HepG2 (cell line): Measurements from ENCODE around the gene ANKRD11. TPM values are rescaled to one million over a fixed set of nuclear protein-coding genes. Genes with fewer than 3 reads are reported as not detected.

Source experiments
- ATAC-seq: fragments of 200-7000 bp; cut with Tn5 transposase; 3 replicates; pipeline ENCODE4 v1.9.1; 2020; ENCODE audit warnings: mild to moderate bottlenecking, moderate library complexity
- BruUV-seq: library from RNA; stranded (reverse); fragments of 400-500 nt; replicated peaks from 2 replicates; lab custom pipeline; 2021; lab: Mats Ljungman, UMichigan
- CTCF ChIA-PET: fragments of 300-600 bp; formaldehyde crosslinking; extraction: SDS; loops from one replicate; lab custom pipeline; 2021; ENCODE audit warnings: low total read pairs, inconsistent platforms, low intra/inter-chr PET ratio; lab: Yijun Ruan, JAX
- POLR2A ChIA-PET: fragments of 350-600 bp; sonication (Branson Sonifier 250); formaldehyde crosslinking; loops from one replicate; lab custom pipeline; 2020; ENCODE audit warnings: antibody characterized with exemption, inconsistent platforms; lab: Yijun Ruan, JAX
- DNase-seq: peaks from one replicate; pipeline ENCODE4 v3.0.0-alpha.2; 2015; ENCODE audit warnings: low spot score
- FAIRE-seq: peaks from 3 replicates; lab custom pipeline; 2011; peaks lifted over from hg19 to GRCh38; lab: Jason Lieb, UNC
- H2AFZ ChIP-seq: one replicate; pipeline ENCODE4 v1.6.1; 2011; ENCODE audit warnings: low read length, inconsistent platforms
- H3K27ac ChIP-seq: fragments of 300-600 bp; 3 replicates; pipeline ENCODE4 v1.8.0; 2011; ENCODE audit warnings: mixed run types, mild to moderate bottlenecking, mixed read lengths, low read length, inconsistent platforms; ENCODE audit not compliant: insufficient read depth; ENCODE audit errors: extremely low read length
- H3K27me3 ChIP-seq, 2 experiments: fragments of 200-600 bp in 1 of 2; 2 replicates in 1 of 2; 3 replicates in 1 of 2; pipeline versions ENCODE4 v1.6.0 to v1.8.0; 2011; ENCODE audit warnings: low read length in 2 of 2, mild to moderate bottlenecking in 2 of 2, moderate library complexity in 2 of 2, inconsistent platforms in 1 of 2; ENCODE audit not compliant: insufficient read depth in 2 of 2, control insufficient read depth in 1 of 2
- H3K36me3 ChIP-seq, 2 experiments: fragments of 200-600 bp in 1 of 2; replicated peaks in 1 of 2; 2 replicates in 1 of 2; 3 replicates in 1 of 2; pipeline versions ENCODE4 v1.5.1 to v1.8.0; 2011; ENCODE audit warnings: low read length in 2 of 2, inconsistent platforms in 1 of 2; ENCODE audit not compliant: insufficient read depth in 2 of 2, control insufficient read depth in 1 of 2
- H3K4me1 ChIP-seq: 2 replicates; pipeline ENCODE4 v1.5.1; 2012; ENCODE audit warnings: low read length, inconsistent platforms; ENCODE audit not compliant: insufficient read depth
- H3K4me2 ChIP-seq: 2 replicates; pipeline ENCODE4 v1.6.0; 2011; ENCODE audit warnings: low read depth, low read length, inconsistent platforms
- H3K4me3 ChIP-seq, 3 experiments: fragments of 200-600 bp in 1 of 3; sonication (generic), shearing (Covaris generic) in 1 of 3; replicated peaks in 1 of 3; 2 replicates each; pipeline ENCODE4 v1.5.1; 2011 to 2016; ENCODE audit warnings: low read length in 3 of 3, inconsistent platforms in 2 of 3, low read depth in 2 of 3, mild to moderate bottlenecking in 2 of 3, control low read depth in 1 of 3, mixed read lengths in 1 of 3; ENCODE audit not compliant: insufficient read depth in 1 of 3
- H3K79me2 ChIP-seq: one replicate; pipeline ENCODE4 v1.6.1; 2011; ENCODE audit warnings: low read length, inconsistent platforms; ENCODE audit not compliant: insufficient read depth
- H3K9ac ChIP-seq: 2 replicates; pipeline ENCODE4 v1.6.0; 2011; ENCODE audit warnings: mild to moderate bottlenecking, low read depth, low read length, inconsistent platforms; ENCODE audit not compliant: insufficient read depth
- H3K9me3 ChIP-seq: 2 replicates; pipeline ENCODE4 v1.5.1; 2012; ENCODE audit warnings: mild to moderate bottlenecking, low read length
- H4K20me1 ChIP-seq: 2 replicates; pipeline ENCODE4 v1.6.0; 2011; ENCODE audit warnings: inconsistent platforms, mild to moderate bottlenecking, low read length, moderate library complexity; ENCODE audit not compliant: insufficient read depth
- AKNA ChIP-seq: sonication (generic); formaldehyde crosslinking; IDR thresholded peaks from 2 replicates; pipeline ENCODE4 v1.4.0; 2020; ENCODE audit warnings: missing genetic modification reagents, borderline replicate concordance
- CEBPB ChIP-seq: IDR thresholded peaks from 2 replicates; pipeline ENCODE4 v1.6.1; 2011; ENCODE audit warnings: low read depth, low read length, improper control_type of control experiment, borderline replicate concordance
- CEBPG ChIP-seq: IDR thresholded peaks from 2 replicates; pipeline ENCODE4 v1.6.1; 2016
- FOSL1 ChIP-seq: sonication (generic); formaldehyde crosslinking; IDR thresholded peaks from 2 replicates; pipeline ENCODE4 v1.9.0; 2021; ENCODE audit warnings: missing genetic modification reagents, borderline replicate concordance
- FOSL2 ChIP-seq: sonication (generic); formaldehyde crosslinking; IDR thresholded peaks from 2 replicates; pipeline ENCODE4 v1.4.0; 2020; ENCODE audit warnings: missing genetic modification reagents
- MIER3 ChIP-seq: IDR thresholded peaks from 2 replicates; pipeline ENCODE4 v1.6.1; 2016; ENCODE audit warnings: missing compliant biosample characterization, borderline replicate concordance
- NR2F1 ChIP-seq, 2 experiments: fragments of 450-650 bp in 1 of 2; formaldehyde crosslinking in 1 of 2; IDR thresholded peaks; 2 replicates each; pipeline versions ENCODE4 v1.5.0 to v1.6.1; 2016 to 2020; ENCODE audit warnings: mild to moderate bottlenecking in 1 of 2, missing compliant biosample characterization in 1 of 2, missing genetic modification reagents in 1 of 2, moderate library complexity in 1 of 2
- RBM22 ChIP-seq: fragments of 200-400 bp; formaldehyde crosslinking; optimal IDR thresholded peaks from 2 replicates; pipeline ENCODE3; 2017; ENCODE audit warnings: mild to moderate bottlenecking, low read length, moderate library complexity
- TAF1 ChIP-seq: sonication (generic); formaldehyde crosslinking; IDR thresholded peaks from 2 replicates; pipeline ENCODE4 v1.4.0; 2020; ENCODE audit warnings: missing genetic modification reagents
- ZNF343 ChIP-seq: sonication (generic); formaldehyde crosslinking; IDR thresholded peaks from 2 replicates; pipeline ENCODE4 v1.4.0; 2020; ENCODE audit warnings: mild to moderate bottlenecking, missing genetic modification reagents
- ZNF770 ChIP-seq: sonication (generic); formaldehyde crosslinking; IDR thresholded peaks from 2 replicates; pipeline ENCODE4 v1.5.0; 2020; ENCODE audit warnings: mild to moderate bottlenecking, missing genetic modification reagents
- WGBS: methylation state at CpG from one replicate; pipeline ENCODE4 v1.1.6; 2017; ENCODE audit warnings: low lambda C conversion rate; 5-methylcytosine and 5-hydroxymethylcytosine counted together
- in situ Hi-C: cut with HindIII; loops from 2 replicates; pipeline ENCODE4 v1.10.0; 2017; ENCODE audit warnings: low pct_unique_long_range_greater_than_20kb; ENCODE audit not compliant: extremely low pct_ligation_motif_present
- intact Hi-C: fragments of 100-400 bp; cut with micrococcal nuclease; formaldehyde crosslinking; loops from one replicate; pipeline ENCODE4 v1.10.0; 2022; ENCODE audit not compliant: unreplicated experiment
- polyA plus RNA-seq, 8 experiments: library from polyadenylated mRNA; depleted of rRNA in 3 of 8; stranded (reverse) in 7 of 8; unstranded in 1 of 8; fragments of >200 nt; fragmentation: Illumina TruSeq in 4 of 8; extraction: Trizol in 4 of 8; gene quantifications; 2 replicates each; pipeline versions ENCODE4 v1.2.1 to v1.2.3, GENCODE V29; 2011 to 2016; ENCODE audit warnings: low read depth in 4 of 8, missing spikeins in 1 of 8, mixed read lengths in 1 of 8; ENCODE audit not compliant: insufficient read depth in 1 of 8
- total RNA-seq, 5 experiments: library from RNA; depleted of rRNA; stranded (reverse); fragments of >200 nt; fragmentation: Illumina TruSeq; extraction: Trizol; gene quantifications; 2 replicates each; pipeline ENCODE4 v1.2.3, GENCODE V29; 2016; ENCODE audit warnings: low read depth in 1 of 5
- TF ChIP-seq, protein P1 (sequence below), 2 experiments: fragments of 450-650 bp in 1 of 2; sonication (generic) in 1 of 2; formaldehyde crosslinking; IDR thresholded peaks; 2 replicates each; pipeline versions ENCODE4 v1.5.0 to v1.8.0; 2020 to 2022; ENCODE audit warnings: mild to moderate bottlenecking in 1 of 2, missing genetic modification reagents in 1 of 2

Gene ANKRD11
- total and polyA plus RNA-seq, 2 of the 13 experiments (the other 11 are each of a cell fraction or from before 2014, with no cell fraction given), result 21.4 to 38.4 TPM

DNA sequence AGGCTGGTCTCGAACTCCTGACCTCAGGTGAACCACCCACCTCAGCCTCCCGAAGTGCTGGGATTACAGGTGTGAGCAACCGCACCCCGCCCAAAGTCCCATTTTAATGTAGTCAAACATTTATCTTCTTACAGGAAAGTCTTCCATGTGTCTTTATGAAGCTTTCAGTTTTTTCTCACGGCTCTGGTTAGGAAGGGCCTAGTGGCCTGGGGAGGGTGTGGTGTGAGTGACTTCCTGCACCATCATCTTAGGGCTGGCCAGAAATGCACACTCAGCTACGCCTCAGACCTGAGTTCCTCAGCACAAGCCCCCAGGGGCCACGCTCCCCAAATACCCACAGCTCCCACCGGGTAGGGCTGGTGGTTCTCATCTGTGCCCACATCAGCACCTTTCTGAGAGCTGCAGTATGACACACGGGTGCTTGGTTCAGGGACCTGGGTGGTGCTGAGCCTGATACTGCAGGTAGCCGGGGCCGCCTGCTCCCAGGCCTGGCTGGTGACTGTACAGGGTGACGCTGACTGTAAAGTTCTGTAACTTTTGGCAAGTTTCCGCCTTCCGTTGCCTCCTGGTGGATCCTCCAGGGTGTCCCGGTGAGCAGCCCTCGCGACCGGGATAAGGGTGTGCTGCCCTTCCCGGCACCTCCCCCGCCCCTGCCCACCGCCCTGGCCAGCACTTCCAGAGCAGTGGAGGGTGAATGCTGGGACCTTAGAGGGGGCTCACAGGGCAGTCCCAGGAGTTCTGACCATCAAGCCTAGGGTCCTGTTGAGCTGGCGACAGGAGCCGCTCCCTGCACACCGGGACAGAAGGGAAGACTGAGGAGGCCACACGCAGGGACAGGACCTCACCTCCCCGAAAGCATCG lies 220.3 kb downstream of the ANKRD11 start (continued):
- TF ChIP-seq AKNA (CRISPR knock-in tag) (no peak), ZNF343 (no peak), MIER3 (CRISPR knock-in tag) (no peak), TAF1 (CRISPR knock-in tag) (no peak)

- Histone ChIP-seq H3K27me3 (no peaks in the 10 kb centered on the region), H3K36me3 (peaks cover 42 to 63% of the 10 kb centered on the region in 2 experiments; a peak in 4 of 5 replicates), H3K79me2 (peaks cover 2% of the 10 kb centered on the region), H3K9me3 (no peaks in the 10 kb centered on the region), H3K4me2 (no peak overlapping the region), H3K4me1 (no peaks in the 10 kb centered on the region), H2AFZ (no peak overlapping the region), H3K9ac (no peak overlapping the region), H3K27ac (no peak overlapping the region), H4K20me1 (peaks cover 5% of the 10 kb centered on the region; the same call in 1 of the 2 replicates), H3K4me3 (no peak overlapping the region)
- FAIRE-seq, result peak; percentile 32
- ChIA-PET POLR2A (no interaction called here), CTCF (no interaction called here)
- intact Hi-C loops, result no loop called here
- DNase-seq, result no peak
- in situ Hi-C loops, result loop anchor here (10.0 kb wide), 1 partner anchor 56 kb away; no protein-coding TSS in a partner anchor
- 83% methylated on average over 14 of the region's 14 CpGs for WGBS
- no TSS peak for BruUV-seq
- ATAC-seq, result no peak
- TF ChIP-seq CEBPG (CRISPR knock-in tag) (0 out of 2 replicates have a peak, but pooled peaks have one; percentile 17), FOSL2 (CRISPR knock-in tag) (peak; percentile 90), RBM22 (peak; percentile 59), NR2F1 (CRISPR knock-in tag; IDR thresholded peaks at IDR 0.05) (peak; percentile 65 to 79; a peak in 3 of 4 replicates), ZNF770 (CRISPR knock-in tag) (peak; percentile 49; the same call in 1 of the 2 replicates), CEBPB (peak; percentile 43; the same call in 1 of the 2 replicates), FOSL1 (peak; percentile 58; the same call in 1 of the 2 replicates)
- TF ChIP-seq, protein P1, sequence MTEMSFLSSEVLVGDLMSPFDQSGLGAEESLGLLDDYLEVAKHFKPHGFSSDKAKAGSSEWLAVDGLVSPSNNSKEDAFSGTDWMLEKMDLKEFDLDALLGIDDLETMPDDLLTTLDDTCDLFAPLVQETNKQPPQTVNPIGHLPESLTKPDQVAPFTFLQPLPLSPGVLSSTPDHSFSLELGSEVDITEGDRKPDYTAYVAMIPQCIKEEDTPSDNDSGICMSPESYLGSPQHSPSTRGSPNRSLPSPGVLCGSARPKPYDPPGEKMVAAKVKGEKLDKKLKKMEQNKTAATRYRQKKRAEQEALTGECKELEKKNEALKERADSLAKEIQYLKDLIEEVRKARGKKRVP (CRISPR knock-in tag; IDR thresholded peaks at IDR 0.05), result peak in 1 of 2 experiments; percentile 31; a peak in 1 of 4 replicates
Observed at GRCh38 chr16:89268987-89269735, 221.2 kb downstream of the ANKRD11 start.
